PC-9 (cell line): ENCODE results near the gene PCDHGB5. TPM values are rescaled to one million over a fixed set of nuclear protein-coding genes. Genes with fewer than 3 reads are reported as not detected.

Source experiments
- BruUV-seq: library from RNA; stranded (reverse); fragments of 400-500 nt; replicated peaks from 2 replicates; lab custom pipeline; 2021; lab: Mats Ljungman, UMichigan
- CTCF ChIA-PET: fragments of 300-600 bp; sonication (Branson Sonifier 250); formaldehyde crosslinking; loops from one replicate; lab custom pipeline; 2022; ENCODE audit warnings: antibody characterized with exemption; lab: Charles Lee
- POLR2A ChIA-PET: fragments of 300-600 bp; sonication (Branson Sonifier 250); formaldehyde crosslinking; loops from one replicate; lab custom pipeline; 2022; ENCODE audit warnings: antibody characterized with exemption; ENCODE audit not compliant: unreplicated experiment; lab: Charles Lee
- DNase-seq, 2 experiments: peaks; one replicate each; pipeline versions ENCODE4 v3.0.0 to v3.0.0-alpha.2; 2015 to 2022; ENCODE audit warnings: mixed read lengths in 1 of 2
- H2AFZ ChIP-seq: fragments of 200-600 bp; sonication (generic); 2 replicates; pipeline ENCODE4 v1.8.1; 2017; ENCODE audit warnings: antibody characterized with exemption
- H3F3A ChIP-seq: fragments of 200-600 bp; sonication (generic); 2 replicates; pipeline ENCODE4 v1.8.1; 2017; ENCODE audit warnings: antibody characterized with exemption, mild to moderate bottlenecking, low read depth; ENCODE audit not compliant: insufficient read depth
- H3K27ac ChIP-seq: fragments of 200-600 bp; sonication (generic); 2 replicates; pipeline ENCODE4 v1.6.1; 2016; ENCODE audit warnings: mixed run types
- H3K27me3 ChIP-seq: fragments of 200-600 bp; sonication (generic); 2 replicates; pipeline ENCODE4 v1.6.1; 2016; ENCODE audit warnings: low read depth, mixed run types; ENCODE audit not compliant: insufficient read depth
- H3K36me3 ChIP-seq: fragments of 200-600 bp; sonication (generic); 2 replicates; pipeline ENCODE4 v1.6.1; 2016; ENCODE audit warnings: low read depth, mixed run types
- H3K4me1 ChIP-seq: fragments of 200-600 bp; sonication (generic); replicated peaks from 2 replicates; pipeline ENCODE4 v1.6.1; 2016; ENCODE audit warnings: mixed run types; ENCODE audit not compliant: insufficient read depth
- H3K4me2 ChIP-seq: fragments of 200-600 bp; sonication (generic); 2 replicates; pipeline ENCODE4 v1.6.1; 2017; ENCODE audit warnings: mixed run types
- H3K4me3 ChIP-seq: fragments of 200-600 bp; sonication (generic); 2 replicates; pipeline ENCODE4 v1.6.1; 2016; ENCODE audit warnings: mixed run types
- H3K79me2 ChIP-seq: fragments of 200-600 bp; sonication (generic); 2 replicates; pipeline ENCODE4 v1.6.1; 2017; ENCODE audit warnings: low read depth, mixed run types
- H3K9me2 ChIP-seq: fragments of 200-600 bp; sonication (generic); 2 replicates; pipeline ENCODE4 v1.8.1; 2017; ENCODE audit warnings: mild to moderate bottlenecking; ENCODE audit not compliant: insufficient read depth
- H3K9me3 ChIP-seq: fragments of 200-600 bp; sonication (generic); 2 replicates; pipeline ENCODE4 v1.8.1; 2016; ENCODE audit warnings: low read depth; ENCODE audit not compliant: insufficient read depth
- H4K20me1 ChIP-seq: fragments of 200-600 bp; sonication (generic); 2 replicates; pipeline ENCODE4 v1.8.1; 2017; ENCODE audit not compliant: insufficient read depth
- CTCF ChIP-seq: fragments of 200-600 bp; sonication (generic); conservative IDR thresholded peaks from 2 replicates; pipeline ENCODE4 v1.6.1; 2017; ENCODE audit warnings: mixed run types, antibody characterized with exemption, mild to moderate bottlenecking, moderate library complexity
- EZH2 ChIP-seq: fragments of 200-600 bp; sonication (generic); IDR thresholded peaks from 2 replicates; pipeline ENCODE4 v1.8.0; 2017; ENCODE audit warnings: antibody characterized with exemption, low read depth
- intact Hi-C: fragments of 100-400 bp; cut with micrococcal nuclease; formaldehyde crosslinking; loops from one replicate; pipeline ENCODE4 v1.10.0; 2022; ENCODE audit not compliant: unreplicated experiment
- total RNA-seq: library from RNA; stranded (reverse); gene quantifications from 2 replicates; pipeline ENCODE4 v1.2.3, GENCODE V29; 2021

The PCDHGB5 gene
- total RNA-seq, 1 experiment from 2014 or later, result not detected

- Histone ChIP-seq H3K9me3 (no peaks in the 10 kb centered on the region), H4K20me1 (no peaks in the 10 kb centered on the region), H3F3A (no peaks in the 10 kb centered on the region), H3K4me1 (no peaks in the 10 kb centered on the region), H3K9me2 (no peaks in the 10 kb centered on the region), H3K4me2 (no peak overlapping the region), H3K27me3 (peaks cover 36% of the 10 kb centered on the region), H2AFZ (no peak overlapping the region), H3K36me3 (no peaks in the 10 kb centered on the region), H3K27ac (no peak overlapping the region), H3K4me3 (no peak overlapping the region), H3K79me2 (no peaks in the 10 kb centered on the region)
- intact Hi-C loops, result no loop called here
- no TSS peak for BruUV-seq
- POLR2A ChIA-PET, result no interaction called here
- TF ChIP-seq CTCF (no peak), EZH2 (no peak)
- CTCF ChIA-PET, result no interaction called here
- DNase-seq, result no peak
These were observed 861 bp downstream of the PCDHGB5 start for GRCh38 chr5:141398608-141399007.

- Histone ChIP-seq H2AFZ (no peak overlapping the region), H3F3A (no peaks in the 10 kb centered on the region), H3K79me2 (no peaks in the 10 kb centered on the region), H3K27me3 (peaks cover 47% of the 10 kb centered on the region), H3K4me2 (no peak overlapping the region), H3K9me2 (no peaks in the 10 kb centered on the region), H4K20me1 (no peaks in the 10 kb centered on the region), H3K4me3 (no peak overlapping the region), H3K27ac (no peak overlapping the region), H3K36me3 (no peaks in the 10 kb centered on the region), H3K9me3 (no peaks in the 10 kb centered on the region), H3K4me1 (no peaks in the 10 kb centered on the region)
- intact Hi-C loops, result no loop called here
- ChIA-PET CTCF (no interaction called here), POLR2A (no interaction called here)
- no peak for DNase-seq
- no peak for TF ChIP-seq EZH2
- no peak for TF ChIP-seq CTCF
- no TSS peak for BruUV-seq
These were observed 2.0 kb downstream of the PCDHGB5 start for GRCh38 chr5:141399555-141400258.

GRCh38 chr5:141402553-141403243 is 5.0 kb downstream of the PCDHGB5 start, which contains the start of gene PCDHGA9:
Gene PCDHGA9 (plus strand): TSS chr5:141402778. CDS start chr5:141402953, 175 bp downstream.
- H3K27ac ChIP-seq, result no peak within 1 kb of the TSS
- H3K4me3 ChIP-seq, result no peak within 1 kb of the TSS
- no TSS peak for BruUV-seq
- H3K4me1 ChIP-seq, result no peaks in the 10 kb centered on the region
- no peak within 1 kb of the TSS for H2AFZ ChIP-seq
- H4K20me1 ChIP-seq, result no peaks in the 10 kb centered on the region
- peak in 1 of 2 experiments; percentile 10 for DNase-seq
- 0 out of 2 replicates have a peak within 1 kb of the TSS, but pooled peaks have one; percentile 13 for H3K4me2 ChIP-seq
- ChIA-PET POLR2A (no interaction called here), CTCF (no interaction called here)
- H3K27me3 ChIP-seq, result peaks cover 53% of the 10 kb centered on the region
- H3K79me2 ChIP-seq, result no peaks in the 10 kb centered on the region
- intact Hi-C loops, result no loop called here
- TF ChIP-seq CTCF, result peak; percentile 69
- no peak for TF ChIP-seq EZH2
- H3K9me2 ChIP-seq, result no peaks in the 10 kb centered on the region
- no peaks in the 10 kb centered on the region for H3F3A ChIP-seq
- no peaks in the 10 kb centered on the region for H3K9me3 ChIP-seq
- no peaks in the 10 kb centered on the region for H3K36me3 ChIP-seq
